GM20000 (cell line): ENCODE measurements around the gene KIAA1586.

ENCODE experiments used
- DNase-seq: peaks from one replicate; pipeline ENCODE4 v3.0.0; 2012; ENCODE audit warnings: low spot score
- TF ChIP-seq, protein P1 (sequence below): IDR thresholded peaks from 2 replicates; pipeline ENCODE4 v1.5.1; 2012; ENCODE audit warnings: mild to moderate bottlenecking, control low read depth; ENCODE audit errors: extremely low read depth, missing control alignments

KIAA1586 gene

GRCh38 chr6:57017841-57018240 is 28.7 kb upstream of the KIAA1586 start:
- no peak for DNase-seq

GRCh38 chr6:57019434-57019833 is 27.1 kb upstream of the KIAA1586 start:
- TF ChIP-seq, protein P1, sequence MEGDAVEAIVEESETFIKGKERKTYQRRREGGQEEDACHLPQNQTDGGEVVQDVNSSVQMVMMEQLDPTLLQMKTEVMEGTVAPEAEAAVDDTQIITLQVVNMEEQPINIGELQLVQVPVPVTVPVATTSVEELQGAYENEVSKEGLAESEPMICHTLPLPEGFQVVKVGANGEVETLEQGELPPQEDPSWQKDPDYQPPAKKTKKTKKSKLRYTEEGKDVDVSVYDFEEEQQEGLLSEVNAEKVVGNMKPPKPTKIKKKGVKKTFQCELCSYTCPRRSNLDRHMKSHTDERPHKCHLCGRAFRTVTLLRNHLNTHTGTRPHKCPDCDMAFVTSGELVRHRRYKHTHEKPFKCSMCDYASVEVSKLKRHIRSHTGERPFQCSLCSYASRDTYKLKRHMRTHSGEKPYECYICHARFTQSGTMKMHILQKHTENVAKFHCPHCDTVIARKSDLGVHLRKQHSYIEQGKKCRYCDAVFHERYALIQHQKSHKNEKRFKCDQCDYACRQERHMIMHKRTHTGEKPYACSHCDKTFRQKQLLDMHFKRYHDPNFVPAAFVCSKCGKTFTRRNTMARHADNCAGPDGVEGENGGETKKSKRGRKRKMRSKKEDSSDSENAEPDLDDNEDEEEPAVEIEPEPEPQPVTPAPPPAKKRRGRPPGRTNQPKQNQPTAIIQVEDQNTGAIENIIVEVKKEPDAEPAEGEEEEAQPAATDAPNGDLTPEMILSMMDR: no peak
- DNase-seq: no peak

More at GRCh38 chr6:57017841-57018240, 28.7 kb upstream of the KIAA1586 start:
- TF ChIP-seq, protein P1: no peak

DNA sequence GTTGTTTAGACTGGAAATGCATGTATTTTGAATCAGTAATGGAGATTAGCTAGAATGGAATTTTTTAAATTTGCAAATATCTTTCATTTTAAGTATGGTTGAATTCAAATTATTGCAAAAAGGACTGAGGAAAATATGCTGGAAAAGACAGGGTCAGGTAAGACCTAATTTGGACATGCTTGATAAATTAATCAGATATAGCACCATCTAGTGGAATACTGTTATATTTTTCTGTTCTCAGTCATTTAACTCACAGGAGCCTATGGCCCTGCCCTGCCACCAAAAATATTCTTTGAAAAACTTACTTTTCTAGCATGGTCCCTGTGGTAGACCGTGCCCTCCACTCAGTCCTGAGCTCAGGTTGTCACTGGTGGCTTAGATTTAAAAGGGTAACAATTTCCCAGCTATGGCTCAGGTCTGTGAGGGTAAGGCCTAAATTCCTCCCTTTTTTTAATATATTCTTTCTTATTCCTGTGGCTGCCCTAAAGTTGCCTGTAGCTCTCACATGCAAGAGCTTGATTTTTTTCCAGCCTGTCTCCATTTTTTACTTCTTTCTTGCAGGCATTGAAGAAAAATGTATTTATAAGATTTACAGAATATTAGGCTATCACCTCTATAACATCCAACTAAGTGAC is 25.3 kb upstream of the KIAA1586 start:
- TF ChIP-seq, protein P1: peak; percentile 31
- DNase-seq: peak; percentile 63

- TF ChIP-seq, protein P1: no peak
- no peak for DNase-seq
Observed at GRCh38 chr6:57024321-57024720, 22.2 kb upstream of the KIAA1586 start.

DNA sequence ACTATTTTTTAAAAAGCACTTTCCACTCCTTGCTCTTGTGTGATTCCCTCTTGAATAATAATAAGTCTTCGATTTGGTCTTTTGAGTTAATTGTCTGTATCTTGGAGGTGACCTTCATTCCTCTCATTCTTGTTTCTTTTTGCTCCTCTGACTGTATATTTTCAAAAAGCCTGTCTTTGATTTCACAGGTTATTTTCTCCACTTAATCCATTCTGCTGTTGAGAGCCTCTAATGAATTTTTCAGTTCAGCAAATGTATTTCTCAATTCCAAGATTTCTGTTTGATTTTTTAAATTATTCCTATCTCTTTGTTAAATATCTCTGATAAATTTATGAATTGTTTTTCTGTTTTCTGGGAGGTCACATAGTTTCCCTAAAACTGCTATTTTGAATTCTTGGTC is 21.7 kb upstream of the KIAA1586 start:
- TF ChIP-seq, protein P1: no peak

GRCh38 chr6:57026001-57026400 is 20.5 kb upstream of the KIAA1586 start:
- TF ChIP-seq, protein P1: no peak
- no peak for DNase-seq

More for the DNA sequence above, 21.7 kb upstream of the KIAA1586 start:
- DNase-seq: no peak

DNA sequence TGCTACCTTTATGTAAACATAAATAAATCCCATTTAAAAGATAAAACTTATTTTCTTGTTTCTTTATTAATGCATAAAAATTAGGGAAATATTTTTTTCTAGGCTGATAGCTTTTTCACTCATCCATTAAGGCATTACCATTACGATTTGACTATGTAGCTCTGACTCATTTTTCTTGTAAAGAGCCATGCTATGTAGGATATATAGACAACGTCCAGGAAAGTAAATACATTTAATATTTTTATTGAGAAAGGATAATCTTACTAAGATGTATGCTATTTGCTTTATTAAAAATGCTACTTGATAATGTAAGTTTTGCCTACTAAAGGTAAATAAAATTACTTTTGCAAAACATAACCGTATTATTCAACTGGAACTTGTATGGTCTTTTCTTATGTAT is 19.2 kb upstream of the KIAA1586 start:
- TF ChIP-seq, protein P1: no peak
- DNase-seq: no peak
